NCI-H187 treated with DMSO at 0.1 percent for 48 hours (cell line): ENCODE measurements around the gene ZNF613.
"Not testable (repeated sequence)": the region's sequence is repeated elsewhere in the genome, so short reads cannot be mapped to it uniquely, and the experiment has no call there.

Experiments used
- DNase-seq: peaks from one replicate; lab custom pipeline; 2025; lab: John Stamatoyannopoulos, UW

The ZNF613 gene

DNA sequence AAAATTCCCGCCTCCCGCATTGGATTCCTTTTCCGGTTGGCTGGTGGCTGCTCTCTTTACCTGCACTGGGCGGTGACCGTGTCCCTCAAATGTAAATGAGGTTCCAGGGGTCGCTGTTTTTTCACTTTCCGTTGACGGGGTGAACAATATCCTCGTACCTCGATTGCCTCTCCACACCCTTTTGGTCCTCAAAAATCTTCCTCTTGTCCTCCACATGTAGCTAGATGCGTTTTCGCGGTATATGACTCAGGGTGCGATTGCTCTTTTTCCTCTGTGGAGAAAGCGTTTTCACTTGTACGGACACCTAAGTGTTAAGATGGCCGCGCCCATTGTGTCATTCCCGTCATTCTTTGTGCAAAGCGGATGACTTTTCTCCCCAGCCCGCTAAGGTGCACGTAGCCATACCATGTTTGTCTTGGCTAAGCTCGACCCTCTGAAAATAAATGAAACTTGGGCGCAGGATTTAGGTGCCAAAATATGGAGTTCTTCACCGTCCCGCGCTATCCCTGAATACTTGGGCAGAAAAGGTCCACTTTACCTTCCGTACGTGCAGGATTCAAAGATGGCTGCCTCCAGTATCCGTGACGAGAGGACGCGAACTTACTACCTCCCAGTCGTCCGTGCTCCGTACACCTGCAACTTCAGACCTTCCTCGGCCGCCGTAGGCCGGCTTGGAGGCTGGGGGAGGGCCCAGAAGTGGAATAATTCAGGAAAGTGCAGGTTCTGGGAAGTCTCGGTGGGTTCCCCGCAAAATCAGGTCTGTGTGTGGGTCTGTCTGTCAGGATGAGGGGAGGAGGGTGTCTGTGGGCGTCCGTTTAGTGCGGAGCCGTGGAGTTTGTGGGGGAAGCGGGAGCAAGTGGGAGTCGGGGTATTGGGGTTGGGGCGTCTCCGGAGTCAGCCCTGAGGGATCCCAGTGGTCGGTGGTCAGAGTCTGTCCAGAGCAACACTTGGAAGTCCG is at the start of gene ZNF613:
Gene ZNF613 (plus strand): TSS at position 689 of the 958 bp plus-strand sequence. CDS start 8,749 bp downstream, outside the sequence.
- DNase-seq: peak; percentile 89

DNA sequence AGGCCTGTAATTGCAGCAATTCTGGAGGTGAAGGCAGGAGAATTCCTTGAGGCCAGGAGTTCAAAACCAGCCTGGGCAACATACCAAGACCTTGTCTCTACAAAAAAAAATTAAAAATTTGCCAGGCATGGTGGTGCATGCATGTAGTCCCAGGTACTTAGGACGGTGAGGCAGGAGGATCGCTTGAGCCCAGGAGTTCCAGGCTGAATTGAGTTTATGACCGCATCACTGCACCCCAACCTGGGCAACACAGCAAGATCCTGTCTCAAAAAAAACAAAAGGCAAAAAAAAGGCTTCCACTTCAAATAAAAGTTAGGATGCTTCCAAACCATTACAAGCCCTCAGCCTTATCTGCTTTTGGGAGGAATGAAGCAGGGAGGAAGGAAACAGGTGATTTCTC is 44.8 kb upstream of the ZNF613 start:
- DNase-seq: no peak

GRCh38 chr19:51884713-51885112 is 42.6 kb upstream of the ZNF613 start:
- no peak for DNase-seq

- DNase-seq: no peak
Measured at GRCh38 chr19:51887522-51888498, 39.5 kb upstream of the ZNF613 start, which contains the start of gene ZNF577. Gene ZNF577, minus strand, starts transcription at chr19:51887951. Its CDS starts 7,569 bp downstream, at chr19:51880382.

GRCh38 chr19:51889934-51890333 is 37.3 kb upstream of the ZNF613 start:
- DNase-seq: no peak

DNA sequence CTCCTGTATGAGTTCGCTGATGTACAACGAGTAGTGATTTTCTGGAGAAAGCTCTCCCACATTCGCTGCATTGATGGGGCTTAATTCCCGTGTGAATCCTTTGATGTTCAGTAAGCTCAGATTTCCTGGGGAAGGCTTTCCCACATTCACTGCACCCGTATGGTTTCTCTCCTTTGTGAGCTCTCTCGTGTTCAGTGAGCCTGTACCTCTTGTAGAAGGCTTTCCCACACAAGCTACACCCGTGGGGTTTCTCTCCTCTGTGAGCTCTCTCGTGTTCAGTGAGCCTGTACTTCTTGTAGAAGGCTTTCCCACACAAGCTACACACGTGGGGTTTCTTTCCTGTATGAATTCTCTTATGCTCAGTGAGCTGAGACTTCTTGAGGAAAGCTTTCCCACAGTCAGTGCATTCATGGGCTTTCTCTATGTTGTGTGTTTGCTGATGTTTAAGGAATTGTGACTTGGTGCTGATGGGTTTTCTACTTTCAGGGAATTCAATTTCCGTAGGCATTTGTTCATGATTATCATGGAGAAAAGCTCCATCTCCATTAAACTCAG is 36.0 kb upstream of the ZNF613 start:
- DNase-seq: no peak

DNA sequence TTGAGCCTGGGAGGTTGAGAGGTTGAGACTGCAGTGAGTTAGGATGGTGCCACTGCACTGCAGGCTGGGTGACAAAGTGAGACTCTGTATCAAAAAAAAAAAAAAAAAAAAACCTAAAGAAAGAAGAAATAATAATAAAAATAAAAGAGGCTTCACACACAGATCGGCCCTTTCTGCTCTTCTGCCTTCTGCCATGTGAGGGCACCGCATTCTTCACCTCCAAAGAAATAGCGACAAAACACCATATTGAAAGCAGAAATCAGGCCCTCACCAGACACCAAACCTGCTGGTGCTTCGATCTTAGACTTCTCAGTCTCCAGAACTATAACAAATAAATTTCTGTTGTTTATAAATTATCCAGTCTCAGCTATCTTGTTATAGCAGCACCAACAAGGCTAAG is 25.4 kb upstream of the ZNF613 start:
- no peak for DNase-seq

GRCh38 chr19:51903192-51903591 is 24.1 kb upstream of the ZNF613 start:
- DNase-seq: no peak

GRCh38 chr19:51904331-51905165 is 22.7 kb upstream of the ZNF613 start, which contains the start of gene ZNF649:
Gene ZNF649, minus strand, starts transcription at chr19:51905017. Its CDS starts 4,910 bp downstream, at chr19:51900107.
- DNase-seq: peak; percentile 40

DNA sequence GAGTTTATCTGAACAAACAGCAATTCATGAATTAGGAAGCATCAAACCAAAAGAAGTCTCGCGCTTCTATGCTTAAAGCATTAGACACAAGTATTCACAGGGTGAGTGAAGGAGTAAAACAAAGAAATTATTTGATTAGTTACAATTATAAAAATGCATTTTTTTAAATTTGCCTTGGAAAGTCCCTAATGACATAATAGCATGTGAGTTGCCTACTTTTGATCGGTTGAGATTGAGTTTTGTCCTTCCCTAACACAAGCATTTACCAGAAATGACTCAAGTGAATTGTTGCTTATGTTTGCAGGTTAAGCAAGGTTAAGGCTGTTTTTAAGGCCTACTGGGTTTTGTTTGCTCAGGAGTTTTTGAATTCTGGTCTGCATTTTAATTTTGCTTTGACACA is 22.1 kb upstream of the ZNF613 start:
- DNase-seq: no peak

DNA sequence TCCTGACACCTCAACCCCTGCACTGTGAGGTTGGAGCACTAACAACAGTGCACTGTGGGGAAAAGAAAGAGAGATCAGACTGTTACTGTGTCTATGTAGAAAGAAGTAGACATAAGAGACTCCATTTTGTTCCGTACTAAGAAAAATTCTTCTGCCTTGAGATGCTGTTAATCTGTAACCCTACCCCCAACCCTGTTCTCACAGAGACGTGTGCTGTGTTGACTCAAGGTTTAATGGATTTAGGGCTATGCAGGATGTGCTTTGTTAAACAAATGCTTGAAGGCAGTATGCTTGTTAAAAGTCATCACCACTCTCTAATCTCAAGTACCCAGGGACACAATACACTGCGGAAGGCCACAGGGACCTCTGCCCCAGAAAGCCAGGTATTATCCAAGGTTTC is 21.6 kb upstream of the ZNF613 start:
- not testable (repeated sequence) for DNase-seq

DNA sequence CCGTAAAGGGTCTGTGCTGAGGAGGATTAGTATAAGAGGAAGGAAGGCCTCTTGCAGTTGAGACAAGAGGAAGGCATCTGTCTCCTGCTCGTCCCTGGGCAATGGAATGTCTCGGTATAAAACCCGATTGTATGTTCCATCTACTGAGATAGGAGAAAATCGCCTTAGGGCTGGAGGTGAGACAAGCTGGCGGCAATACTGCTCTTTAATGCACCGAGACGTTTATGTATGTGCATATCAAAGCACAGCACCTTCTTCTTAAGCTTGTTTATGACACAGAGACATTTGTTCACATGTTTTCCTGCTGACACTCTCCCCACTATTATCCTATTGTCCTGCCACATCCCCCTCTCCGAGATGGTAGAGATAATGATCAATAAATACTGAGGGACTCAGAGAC is 21.2 kb upstream of the ZNF613 start:
- DNase-seq: not testable (repeated sequence)

DNA sequence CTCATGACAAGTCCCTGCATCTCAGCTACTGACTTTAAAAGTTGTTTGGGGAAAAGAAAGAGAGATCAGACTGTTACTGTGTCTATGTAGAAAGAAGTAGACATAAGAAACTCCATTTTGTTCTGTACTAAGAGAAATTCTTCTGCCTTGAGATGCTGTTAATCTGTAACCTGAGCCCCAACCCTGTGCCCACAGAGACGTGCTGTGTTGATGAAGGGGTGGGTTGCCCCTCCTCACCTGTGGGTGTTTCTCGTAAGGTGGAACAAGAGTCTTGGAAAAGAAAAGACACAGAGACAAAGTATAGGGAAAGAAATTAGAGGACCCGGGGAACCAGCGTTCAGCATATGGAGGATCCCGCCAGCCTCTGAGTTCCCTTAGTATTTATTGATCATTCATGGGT is 19.3 kb upstream of the ZNF613 start:
- not testable (repeated sequence) for DNase-seq

GRCh38 chr19:51915324-51915867 is 11.9 kb upstream of the ZNF613 start:
- DNase-seq: no peak

GRCh38 chr19:51916167-51916566 is 11.1 kb upstream of the ZNF613 start:
- no peak for DNase-seq

DNA sequence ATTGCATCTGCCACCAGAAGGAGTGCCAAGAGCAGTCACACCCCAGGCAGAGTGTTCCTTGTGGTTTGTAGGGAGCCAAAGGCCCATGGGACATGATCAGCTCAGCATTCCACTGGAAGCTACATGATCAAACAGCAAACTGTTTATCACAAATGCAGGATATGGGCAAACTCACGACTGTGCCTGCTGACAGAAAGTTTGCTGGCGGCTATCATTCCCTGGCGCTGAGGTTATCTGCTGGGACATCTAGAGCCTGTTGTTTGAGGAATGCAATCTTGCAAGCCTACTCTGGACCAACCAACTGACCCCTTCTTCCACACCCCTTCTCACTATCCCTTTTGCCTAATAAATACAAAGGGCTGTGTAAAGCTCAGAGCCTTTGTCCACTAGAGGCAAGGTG is 7.7 kb upstream of the ZNF613 start:
- no peak for DNase-seq

DNA sequence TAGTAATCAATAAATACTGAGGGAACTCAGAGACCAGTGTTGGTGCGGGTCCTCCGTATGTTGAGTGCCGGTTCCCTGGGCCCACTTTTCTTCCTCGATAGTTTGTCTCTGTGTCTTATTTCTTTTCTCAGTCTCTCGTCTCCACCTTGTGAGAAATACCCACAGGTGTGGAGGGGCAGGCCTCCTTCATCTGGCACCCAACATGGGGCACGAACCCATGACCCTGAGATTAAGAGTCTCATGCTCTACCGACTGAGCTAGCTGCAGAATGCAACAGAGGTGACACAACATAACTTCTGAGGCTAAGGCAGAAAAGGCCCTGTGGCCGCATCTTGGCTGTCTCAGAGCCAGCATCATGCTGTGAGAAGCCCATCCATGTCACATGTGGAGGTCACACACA is 5.3 kb upstream of the ZNF613 start:
- DNase-seq: no peak

GRCh38 chr19:51926426-51926783 is 867 bp upstream of the ZNF613 start:
- no peak for DNase-seq

- DNase-seq: no peak
Measured at GRCh38 chr19:51927859-51928258, 587 bp downstream of the ZNF613 start.

GRCh38 chr19:51931921-51932320 is 4.6 kb downstream of the ZNF613 start:
- DNase-seq: no peak

DNA sequence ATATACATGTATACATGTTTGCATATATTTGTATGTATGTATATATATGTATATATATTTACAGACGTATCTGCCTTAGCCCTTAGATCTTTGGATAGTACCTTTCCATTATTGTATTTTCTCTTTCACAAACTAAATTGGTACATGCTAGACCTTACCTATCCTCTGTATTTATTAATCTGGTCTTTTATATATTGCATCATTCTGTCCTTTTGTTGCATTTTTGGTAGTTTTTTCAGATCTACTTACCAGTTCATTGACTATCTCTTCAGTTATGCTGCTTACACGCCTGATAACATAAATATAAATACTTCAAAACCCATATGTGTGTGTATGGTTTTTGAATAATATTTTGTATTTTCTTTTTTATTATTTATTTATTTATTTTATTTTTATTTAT is 11.7 kb downstream of the ZNF613 start:
- no peak for DNase-seq
